CD4-positive, alpha-beta T cell treated with Interleukin-6 for 4 hours (primary cell): ENCODE data around the gene FAM199X.
"Not testable (repeated sequence)": the region's sequence is repeated elsewhere in the genome, so short reads cannot be mapped to it uniquely, and the experiment has no call there.

Experiments used
- DNase-seq: peaks from one replicate; pipeline ENCODE4 v3.0.0-alpha.2; 2020; ENCODE audit warnings: mixed read lengths

Gene FAM199X

GRCh38 chrX:104193485-104193884 lies 27.2 kb downstream of the FAM199X start:
- DNase-seq, result no peak

- DNase-seq, result no peak
These were observed 28.8 kb downstream of the FAM199X start for GRCh38 chrX:104195013-104195412.

- no peak for DNase-seq
These were observed 29.3 kb downstream of the FAM199X start for GRCh38 chrX:104195489-104196084.

DNA sequence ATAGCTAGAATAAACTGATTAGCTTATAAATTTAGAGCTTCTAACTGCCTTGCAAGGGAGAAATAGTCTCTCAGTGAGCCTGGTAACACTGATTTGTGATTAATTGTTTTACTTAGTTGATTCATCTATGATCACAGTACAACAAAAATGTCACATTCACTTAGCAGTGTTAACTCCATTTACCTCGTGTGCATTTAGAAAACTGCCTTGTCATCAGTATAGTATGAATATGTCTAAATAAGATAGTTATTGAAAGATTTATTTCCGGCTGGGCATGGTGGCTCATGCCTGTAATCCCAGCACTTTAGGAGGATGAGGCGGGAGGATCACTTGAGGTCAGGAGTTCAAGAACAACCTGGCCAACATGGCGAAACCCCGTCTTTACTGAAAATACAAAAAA lies 39.3 kb downstream of the FAM199X start:
- DNase-seq, result no peak

DNA sequence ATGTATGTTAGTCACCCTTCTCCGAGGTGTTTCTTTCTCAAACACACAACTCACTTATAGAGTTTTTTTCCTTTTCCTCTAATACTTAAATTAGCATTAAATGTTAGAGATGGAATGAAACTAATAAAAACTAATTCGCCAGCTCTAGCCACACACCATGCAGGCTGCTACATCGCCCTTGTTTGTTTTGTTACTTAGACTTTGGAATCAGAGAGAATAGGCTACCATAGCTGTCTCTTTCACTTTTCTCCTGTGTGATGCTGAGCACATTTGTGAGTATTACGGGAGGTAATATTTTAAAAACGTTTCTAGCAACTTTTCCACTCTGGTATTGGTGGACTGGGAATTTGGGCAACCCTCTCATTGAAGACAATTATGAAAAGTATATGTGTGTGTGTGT lies 44.9 kb downstream of the FAM199X start:
- no peak for DNase-seq

DNA sequence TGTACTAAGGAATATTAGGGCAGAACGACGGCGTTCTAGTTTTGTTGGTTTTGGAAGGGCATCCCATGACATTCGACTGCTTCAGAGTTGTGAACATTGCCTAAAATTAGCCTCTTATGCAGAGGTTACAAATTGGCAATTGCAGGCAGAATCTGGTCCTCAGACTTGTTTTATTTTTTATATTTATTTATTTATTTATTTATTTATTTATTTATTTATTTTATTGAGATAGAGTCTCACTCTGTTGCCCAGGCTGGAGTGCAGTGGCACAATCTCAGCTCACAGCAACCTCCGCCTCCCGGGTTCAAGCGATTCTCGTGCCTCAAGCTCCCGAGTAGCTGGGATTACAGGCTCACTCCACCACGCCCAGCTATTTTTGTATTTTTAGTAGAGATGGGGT lies 63.8 kb downstream of the FAM199X start:
- not testable (repeated sequence) for DNase-seq
